Activated B cell treated with CpG ODN at 0.5 μM for 24 hours (primary cell): ENCODE measurements around the gene RIPOR2. TPM values are rescaled to one million over a fixed set of nuclear protein-coding genes. Genes with fewer than 3 reads are reported as not detected.
"Not testable (repeated sequence)": the region's sequence is repeated elsewhere in the genome, so short reads cannot be mapped to it uniquely, and the experiment has no call there.

ENCODE experiments used
- ATAC-seq: fragments of 200-7000 bp; cut with Tn5 transposase; one replicate; pipeline ENCODE4 v1.10.0; 2021; ENCODE audit warnings: low read depth, mild to moderate bottlenecking, moderate library complexity
- CTCF ChIA-PET: fragments of 350-600 bp; sonication (Branson Sonifier 250); formaldehyde crosslinking; loops from one replicate; lab custom pipeline; 2021; ENCODE audit warnings: antibody characterized with exemption; lab: Charles Lee
- POLR2A ChIA-PET: fragments of 350-600 bp; sonication (Branson Sonifier 250); formaldehyde crosslinking; loops from one replicate; lab custom pipeline; 2021; ENCODE audit warnings: antibody characterized with exemption; lab: Charles Lee
- DNase-seq: peaks from one replicate; pipeline ENCODE4 v3.0.0; 2022
- H3K27ac Mint-ChIP-seq: one replicate; pipeline ENCODE4 v1.8.0; 2020; ENCODE audit warnings: mixed read lengths
- H3K27me3 Mint-ChIP-seq: one replicate; pipeline ENCODE4 v1.8.0; 2021; ENCODE audit warnings: mixed read lengths
- H3K36me3 Mint-ChIP-seq: one replicate; pipeline ENCODE4 v1.8.0; 2021; ENCODE audit warnings: low read depth, mixed read lengths
- H3K4me1 Mint-ChIP-seq: one replicate; pipeline ENCODE4 v1.8.0; 2021; ENCODE audit warnings: mixed read lengths
- H3K4me3 Mint-ChIP-seq: one replicate; pipeline ENCODE4 v1.8.0; 2020; ENCODE audit warnings: mild to moderate bottlenecking, mixed read lengths
- H3K9me3 Mint-ChIP-seq: one replicate; pipeline ENCODE4 v1.8.0; 2020; ENCODE audit warnings: mixed read lengths
- intact Hi-C: fragments of 100-400 bp; cut with micrococcal nuclease; formaldehyde crosslinking; loops from one replicate; pipeline ENCODE4 v1.15.1; 2024
- total RNA-seq: library from RNA; stranded (reverse); gene quantifications from 2 replicates; pipeline ENCODE4 v1.2.3, GENCODE V29; 2022
- TF ChIP-seq, protein P1 (sequence below): fragments of 200-600 bp; IDR thresholded peaks from one replicate; pipeline ENCODE4 v1.8.0; 2022; ENCODE audit warnings: antibody characterized with exemption, mild to moderate bottlenecking

The RIPOR2 gene
- total RNA-seq, 1 donor from 2014 or later: 302 TPM

DNA sequence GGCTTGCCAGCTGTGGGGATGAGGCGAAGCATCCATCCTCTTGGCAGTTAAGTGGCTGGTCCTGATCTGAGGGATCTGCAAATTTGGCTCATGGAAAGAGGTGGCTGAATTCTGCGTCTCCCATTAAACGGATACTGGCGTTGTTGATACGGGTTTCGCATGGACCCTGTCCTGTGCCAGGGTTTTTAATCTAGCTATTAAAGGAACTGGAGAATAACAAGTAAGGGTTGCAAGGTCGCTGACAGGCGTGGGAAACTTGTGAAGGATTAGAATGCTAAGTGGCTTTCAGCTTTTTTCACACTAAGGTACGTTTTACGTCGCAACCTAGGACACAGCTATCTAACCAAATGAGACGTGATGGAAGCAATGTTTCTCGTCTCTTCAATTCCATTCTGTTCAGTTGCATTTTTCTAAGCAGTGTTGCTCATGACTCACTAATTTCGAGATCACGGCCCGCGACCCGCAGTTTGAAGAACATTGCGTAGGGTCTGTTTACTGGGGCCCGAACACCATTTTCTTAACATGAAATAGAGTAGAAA is 160.2 kb downstream of the RIPOR2 start:
- H3K27ac Mint-ChIP-seq: peak overlapping the region; percentile 92
- peaks cover 24% of the 10 kb centered on the region for H3K4me1 Mint-ChIP-seq
- ATAC-seq: peak; percentile 3
- H3K4me3 Mint-ChIP-seq: peak overlapping the region; percentile 97
- POLR2A ChIA-PET: interaction anchor here (0.7 to 2.9 kb wide), 5 partner anchors 48 to 130 kb away, joined by 3 to 20 read pairs (median 3); partner anchors contain the start of genes C6orf62 and KIAA0319
- peaks cover 9% of the 10 kb centered on the region for H3K36me3 Mint-ChIP-seq
- H3K9me3 Mint-ChIP-seq: no peaks in the 10 kb centered on the region
- CTCF ChIA-PET: no interaction called here
- H3K27me3 Mint-ChIP-seq: no peaks in the 10 kb centered on the region
- intact Hi-C loops: loop anchor here (1.0 to 10.0 kb wide), 5 partner anchors 31 to 281 kb away; partner anchors contain the start of genes ALDH5A1, KIAA0319 and TDP2
- no peak for DNase-seq
- TF ChIP-seq, protein P1, sequence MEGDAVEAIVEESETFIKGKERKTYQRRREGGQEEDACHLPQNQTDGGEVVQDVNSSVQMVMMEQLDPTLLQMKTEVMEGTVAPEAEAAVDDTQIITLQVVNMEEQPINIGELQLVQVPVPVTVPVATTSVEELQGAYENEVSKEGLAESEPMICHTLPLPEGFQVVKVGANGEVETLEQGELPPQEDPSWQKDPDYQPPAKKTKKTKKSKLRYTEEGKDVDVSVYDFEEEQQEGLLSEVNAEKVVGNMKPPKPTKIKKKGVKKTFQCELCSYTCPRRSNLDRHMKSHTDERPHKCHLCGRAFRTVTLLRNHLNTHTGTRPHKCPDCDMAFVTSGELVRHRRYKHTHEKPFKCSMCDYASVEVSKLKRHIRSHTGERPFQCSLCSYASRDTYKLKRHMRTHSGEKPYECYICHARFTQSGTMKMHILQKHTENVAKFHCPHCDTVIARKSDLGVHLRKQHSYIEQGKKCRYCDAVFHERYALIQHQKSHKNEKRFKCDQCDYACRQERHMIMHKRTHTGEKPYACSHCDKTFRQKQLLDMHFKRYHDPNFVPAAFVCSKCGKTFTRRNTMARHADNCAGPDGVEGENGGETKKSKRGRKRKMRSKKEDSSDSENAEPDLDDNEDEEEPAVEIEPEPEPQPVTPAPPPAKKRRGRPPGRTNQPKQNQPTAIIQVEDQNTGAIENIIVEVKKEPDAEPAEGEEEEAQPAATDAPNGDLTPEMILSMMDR: no peak

DNA sequence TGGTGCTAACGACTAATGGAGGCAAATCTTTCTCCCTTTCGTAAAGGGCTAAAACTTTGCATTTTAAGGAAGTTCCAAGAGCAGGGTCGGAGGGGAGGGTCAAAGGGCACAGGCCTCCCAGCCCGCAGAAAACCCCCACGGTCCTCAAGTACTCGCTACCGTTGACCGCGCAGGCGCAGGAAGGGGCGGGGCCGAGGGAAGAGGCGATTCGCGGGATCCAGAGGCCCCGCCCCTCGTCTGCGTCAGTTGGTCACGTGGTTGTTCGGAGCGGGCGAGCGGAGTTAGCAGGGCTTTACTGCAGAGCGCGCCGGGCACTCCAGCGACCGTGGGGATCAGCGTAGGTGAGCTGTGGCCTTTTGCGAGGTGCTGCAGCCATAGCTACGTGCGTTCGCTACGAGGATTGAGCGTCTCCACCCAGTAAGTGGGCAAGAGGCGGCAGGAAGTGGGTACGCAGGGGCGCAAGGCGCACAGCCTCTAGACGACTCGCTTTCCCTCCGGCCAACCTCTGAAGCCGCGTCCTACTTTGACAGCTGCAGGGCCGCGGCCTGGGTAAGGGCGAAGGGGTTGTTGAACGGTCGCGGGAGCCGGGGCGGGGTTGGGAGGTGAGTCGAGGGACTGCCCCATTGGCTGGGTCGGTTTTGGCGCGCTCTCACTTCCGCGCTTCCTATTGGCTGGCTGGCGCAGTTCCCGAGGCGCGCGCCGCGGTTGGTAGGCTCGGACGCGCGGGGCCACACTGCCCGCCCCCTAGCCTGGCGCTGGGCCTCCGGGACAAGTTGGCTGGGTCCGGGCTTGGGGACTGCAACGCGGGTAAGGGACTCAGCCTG is 160.9 kb downstream of the RIPOR2 start, which contains the start of gene GMNN:
Gene GMNN (plus strand): TSS at position 242 of the 824 bp plus-strand sequence. CDS start 2,310 bp downstream, outside the sequence.
- POLR2A ChIA-PET: interaction anchor here (0.7 to 2.9 kb wide), 5 partner anchors 47 to 129 kb away, joined by 3 to 20 read pairs (median 3); partner anchors contain the start of genes C6orf62 and KIAA0319

GRCh38 chr6:24768361-24768760 is 167.4 kb downstream of the RIPOR2 start:
- ATAC-seq: no peak
- Mint-ChIP-seq H3K4me3 (no peak overlapping the region), H3K4me1 (no peaks in the 10 kb centered on the region), H3K27me3 (no peaks in the 10 kb centered on the region), H3K36me3 (no peaks in the 10 kb centered on the region), H3K9me3 (no peaks in the 10 kb centered on the region), H3K27ac (no peak overlapping the region)
- intact Hi-C loops: no loop called here
- POLR2A ChIA-PET: no interaction called here
- TF ChIP-seq, protein P1: no peak
- CTCF ChIA-PET: interaction anchor here (1.0 to 5.7 kb wide), 3 partner anchors 50 to 186 kb away, joined by 3 to 61 read pairs (median 11); partner anchors contain the start of gene C6orf62
- DNase-seq: no peak

More for the DNA sequence above, 160.9 kb downstream of the RIPOR2 start, which contains the start of gene GMNN:
- Mint-ChIP-seq H3K36me3 (peaks cover 7% of the 10 kb centered on the region), H3K4me1 (peaks cover 22% of the 10 kb centered on the region), H3K9me3 (no peaks in the 10 kb centered on the region), H3K27ac (peak within 1 kb of the TSS; percentile 92), H3K27me3 (no peaks in the 10 kb centered on the region), H3K4me3 (peak within 1 kb of the TSS; percentile 97)
- TF ChIP-seq, protein P1: no peak
- ATAC-seq: peak; percentile 90
- DNase-seq: peak; percentile 99
- CTCF ChIA-PET: interaction anchor here (2.4 kb wide), 1 partner anchor 194 kb away, joined by 7 read pairs; no protein-coding TSS in a partner anchor
- intact Hi-C loops: loop anchor here (1.0 to 10.0 kb wide), 5 partner anchors 30 to 280 kb away; partner anchors contain the start of genes ALDH5A1, KIAA0319 and TDP2

- ChIA-PET POLR2A (interaction anchor here (0.7 to 2.2 kb wide), 2 partner anchors 48 to 192 kb away, joined by 4 to 10 read pairs; partner anchors contain the start of gene C6orf62), CTCF (interaction anchor here (1.0 to 5.7 kb wide), 5 partner anchors 48 to 304 kb away, joined by 3 to 61 read pairs (median 3); partner anchors contain the start of gene C6orf62)
- no peak for DNase-seq
- intact Hi-C loops: loop anchor here (1.0 to 2.0 kb wide), 6 partner anchors 46 to 336 kb away; partner anchors contain the start of genes ACOT13 and TDP2
- H3K9me3 Mint-ChIP-seq: peaks cover 1% of the 10 kb centered on the region
- peak; percentile 78 for ATAC-seq
- no peaks in the 10 kb centered on the region for H3K4me1 Mint-ChIP-seq
- TF ChIP-seq, protein P1: no peak
- H3K27me3 Mint-ChIP-seq: no peaks in the 10 kb centered on the region
- no peak overlapping the region for H3K4me3 Mint-ChIP-seq
- H3K36me3 Mint-ChIP-seq: no peaks in the 10 kb centered on the region
- H3K27ac Mint-ChIP-seq: no peak overlapping the region
Observed at GRCh38 chr6:24766680-24767462, 168.9 kb downstream of the RIPOR2 start.

GRCh38 chr6:24765968-24766367 is 169.8 kb downstream of the RIPOR2 start:
- intact Hi-C loops: loop anchor here (1.0 to 2.0 kb wide), 6 partner anchors 45 to 335 kb away; partner anchors contain the start of genes ACOT13 and TDP2
- not testable (repeated sequence) for H3K9me3 Mint-ChIP-seq, H3K4me3 Mint-ChIP-seq, H3K4me1 Mint-ChIP-seq, H3K27ac Mint-ChIP-seq, ATAC-seq, DNase-seq, H3K36me3 Mint-ChIP-seq, H3K27me3 Mint-ChIP-seq
- ChIA-PET POLR2A (interaction anchor here (1.8 to 2.2 kb wide), 2 partner anchors 44 to 47 kb away, joined by 4 to 10 read pairs; partner anchors contain the start of gene C6orf62), CTCF (interaction anchor here (1.0 to 5.7 kb wide), 3 partner anchors 47 to 270 kb away, joined by 3 to 61 read pairs (median 11); partner anchors contain the start of gene C6orf62)

DNA sequence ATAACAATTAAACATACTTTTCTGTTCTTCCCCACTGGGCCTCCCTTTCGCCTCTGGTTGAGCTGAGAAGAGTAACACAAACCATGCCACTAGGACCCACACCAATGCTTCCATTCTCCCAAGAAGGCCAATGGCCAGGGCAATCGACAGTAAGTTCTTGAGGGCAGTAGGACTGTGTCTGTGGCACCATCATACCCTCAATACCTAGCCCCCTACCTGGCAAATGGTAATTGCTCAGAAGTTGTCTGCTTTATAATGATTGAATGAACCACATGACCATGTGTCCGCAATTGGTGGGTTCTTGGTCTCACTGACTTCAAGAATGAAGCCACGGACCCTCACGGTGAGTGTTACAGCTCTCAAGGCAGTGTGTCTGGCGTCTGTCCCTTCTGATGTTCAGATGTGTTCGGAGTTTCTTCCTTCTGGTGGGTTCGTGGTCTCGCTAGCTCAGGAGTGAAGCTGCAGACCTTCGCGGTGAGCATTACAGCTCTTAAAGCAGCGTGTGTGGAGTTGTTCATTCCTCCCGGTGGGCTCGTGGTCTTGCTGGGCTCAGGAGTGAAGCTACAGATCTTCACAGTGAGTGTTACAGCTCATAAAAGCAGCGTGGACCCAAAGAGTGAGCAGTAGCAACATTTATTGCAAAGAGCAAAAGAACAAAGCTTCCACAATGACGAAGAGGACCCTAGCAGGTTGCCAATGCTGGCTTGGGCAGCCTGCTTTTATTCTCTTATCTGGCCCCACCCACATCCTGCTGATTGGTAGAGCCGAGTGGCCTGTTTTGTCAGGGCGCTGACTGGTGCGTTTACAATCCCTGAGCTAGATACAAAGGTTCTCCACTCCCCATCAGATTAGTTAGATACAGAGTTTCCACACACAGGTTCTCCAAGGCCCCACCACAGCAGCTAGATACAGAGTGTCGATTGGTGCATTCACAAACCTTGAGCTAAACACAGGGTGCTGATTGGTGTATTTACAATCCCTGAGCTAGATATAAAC is 170.6 kb downstream of the RIPOR2 start:
- H3K9me3 Mint-ChIP-seq, H3K4me1 Mint-ChIP-seq, DNase-seq, intact Hi-C loops, H3K36me3 Mint-ChIP-seq, H3K4me3 Mint-ChIP-seq, ATAC-seq, H3K27me3 Mint-ChIP-seq, H3K27ac Mint-ChIP-seq: not testable (repeated sequence)
- ChIA-PET POLR2A (interaction anchor here (1.1 to 1.8 kb wide), 2 partner anchors 44 to 47 kb away, joined by 3 to 4 read pairs; partner anchors contain the start of gene C6orf62), CTCF (interaction anchor here (0.7 to 5.7 kb wide), 2 partner anchors 183 to 244 kb away, joined by 3 to 61 read pairs; no protein-coding TSS in a partner anchor)
